ENCODE measurements around the gene IRF5.
"Not testable (repeated sequence)": the region's sequence is repeated elsewhere in the genome, so short reads cannot be mapped to it uniquely, and the experiment has no call there.

IRF5 gene

DNA sequence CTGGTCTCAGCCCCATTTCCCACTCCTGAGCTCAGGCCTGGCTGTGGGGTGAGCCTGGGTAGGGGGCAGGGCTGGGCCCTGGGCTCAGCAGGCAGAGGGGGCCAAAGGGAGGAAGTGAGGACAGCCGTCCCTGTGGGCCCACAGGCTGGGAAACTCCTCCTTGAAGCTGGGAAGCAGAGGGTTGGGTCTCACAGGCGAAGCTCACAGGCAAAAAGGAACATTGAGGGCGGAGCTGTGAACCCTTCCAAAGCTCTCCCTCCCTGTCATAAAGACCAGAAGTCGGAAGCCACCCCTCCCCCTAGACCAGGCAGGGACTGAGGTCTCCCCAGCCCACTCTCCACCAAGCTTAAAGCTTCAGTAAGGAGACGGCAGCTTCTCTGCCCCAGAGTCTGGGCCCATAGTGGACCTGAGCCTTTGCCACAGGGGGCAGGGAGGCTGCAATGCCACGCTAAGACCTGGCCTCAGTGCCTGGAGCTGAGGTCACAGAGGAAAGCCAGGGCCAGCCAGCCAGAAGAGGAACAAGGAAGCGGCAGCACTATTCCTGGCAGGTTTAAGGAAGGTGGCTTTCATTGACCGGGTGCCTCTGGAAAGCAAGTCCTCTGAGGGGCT lies 26.2 kb upstream of the IRF5 start:
- H3K4me1 ChIP-seq (ENCODE audit: insufficient read depth, low read length, poor library complexity, severe bottlenecking): no peaks in the 10 kb centered on the region
- H3K36me3 ChIP-seq (ENCODE audit: insufficient read depth, low read length): no peaks in the 10 kb centered on the region
- H3K4me3 ChIP-seq (ENCODE audit: low read length, poor library complexity, severe bottlenecking): no peak overlapping the region
- no peak for TF ChIP-seq EZH2phosphoT487 (IDR thresholded peaks at IDR 0.05; ENCODE audit: borderline replicate concordance)
- TF ChIP-seq, protein P1, sequence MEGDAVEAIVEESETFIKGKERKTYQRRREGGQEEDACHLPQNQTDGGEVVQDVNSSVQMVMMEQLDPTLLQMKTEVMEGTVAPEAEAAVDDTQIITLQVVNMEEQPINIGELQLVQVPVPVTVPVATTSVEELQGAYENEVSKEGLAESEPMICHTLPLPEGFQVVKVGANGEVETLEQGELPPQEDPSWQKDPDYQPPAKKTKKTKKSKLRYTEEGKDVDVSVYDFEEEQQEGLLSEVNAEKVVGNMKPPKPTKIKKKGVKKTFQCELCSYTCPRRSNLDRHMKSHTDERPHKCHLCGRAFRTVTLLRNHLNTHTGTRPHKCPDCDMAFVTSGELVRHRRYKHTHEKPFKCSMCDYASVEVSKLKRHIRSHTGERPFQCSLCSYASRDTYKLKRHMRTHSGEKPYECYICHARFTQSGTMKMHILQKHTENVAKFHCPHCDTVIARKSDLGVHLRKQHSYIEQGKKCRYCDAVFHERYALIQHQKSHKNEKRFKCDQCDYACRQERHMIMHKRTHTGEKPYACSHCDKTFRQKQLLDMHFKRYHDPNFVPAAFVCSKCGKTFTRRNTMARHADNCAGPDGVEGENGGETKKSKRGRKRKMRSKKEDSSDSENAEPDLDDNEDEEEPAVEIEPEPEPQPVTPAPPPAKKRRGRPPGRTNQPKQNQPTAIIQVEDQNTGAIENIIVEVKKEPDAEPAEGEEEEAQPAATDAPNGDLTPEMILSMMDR (conservative IDR thresholded peaks at IDR 0.05; ENCODE audit: low read length): no peak
- H4K20me1 ChIP-seq (ENCODE audit: insufficient read depth, low read length, poor library complexity, severe bottlenecking): no peaks in the 10 kb centered on the region
- no peaks in the 10 kb centered on the region for H3K9me2 ChIP-seq (replicated peaks; ENCODE audit: low read depth, low read length)
- H3K4me2 ChIP-seq (ENCODE audit: low read depth, low read length, poor library complexity, severe bottlenecking): no peak overlapping the region
- H3K9me3 ChIP-seq (ENCODE audit: insufficient read depth, low read depth, low read length): no peaks in the 10 kb centered on the region
- no peak overlapping the region for H2AFZ ChIP-seq (ENCODE audit: low read length)
- H3K9ac ChIP-seq (ENCODE audit: low read depth, low read length, poor library complexity, severe bottlenecking): no peak overlapping the region
- H3F3A ChIP-seq (ENCODE audit: low read depth): no peaks in the 10 kb centered on the region
- no peaks in the 10 kb centered on the region for H3K27me3 ChIP-seq (ENCODE audit: insufficient read depth, low read length, poor library complexity, severe bottlenecking)
- H3K79me2 ChIP-seq (ENCODE audit: insufficient read depth, low read length): no peaks in the 10 kb centered on the region

DNA sequence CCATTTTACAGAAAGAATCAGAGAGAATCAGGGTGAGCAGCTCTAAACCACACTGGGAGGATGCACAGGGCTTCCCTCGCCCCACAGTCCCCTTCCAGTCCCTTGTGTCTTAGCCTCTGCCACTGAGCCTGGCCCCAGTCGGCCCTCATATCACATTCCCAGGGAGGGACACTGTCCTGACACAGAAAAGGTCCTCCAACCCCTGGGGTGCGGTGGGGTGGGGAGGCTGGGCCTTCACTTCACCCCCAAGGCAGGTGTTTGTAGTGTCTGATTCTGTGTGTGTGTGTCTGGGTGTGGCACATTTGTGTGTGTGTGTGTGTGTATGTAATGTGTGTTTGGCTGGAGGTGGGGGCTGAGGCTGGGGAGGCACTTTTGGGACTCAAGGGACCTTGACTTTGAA lies 25.4 kb upstream of the IRF5 start:
- Histone ChIP-seq H3K4me2 (ENCODE audit: low read depth, low read length, poor library complexity, severe bottlenecking) (no peak overlapping the region), H3K4me1 (ENCODE audit: insufficient read depth, low read length, poor library complexity, severe bottlenecking) (no peaks in the 10 kb centered on the region), H3K4me3 (ENCODE audit: low read length, poor library complexity, severe bottlenecking) (no peak overlapping the region), H3K36me3 (ENCODE audit: insufficient read depth, low read length) (no peaks in the 10 kb centered on the region), H3K9me3 (ENCODE audit: insufficient read depth, low read depth, low read length) (no peaks in the 10 kb centered on the region), H3K9ac (ENCODE audit: low read depth, low read length, poor library complexity, severe bottlenecking) (no peak overlapping the region), H3F3A (ENCODE audit: low read depth) (no peaks in the 10 kb centered on the region), H4K20me1 (ENCODE audit: insufficient read depth, low read length, poor library complexity, severe bottlenecking) (no peaks in the 10 kb centered on the region), H3K79me2 (ENCODE audit: insufficient read depth, low read length) (no peaks in the 10 kb centered on the region), H3K9me2 (replicated peaks; ENCODE audit: low read depth, low read length) (no peaks in the 10 kb centered on the region), H2AFZ (ENCODE audit: low read length) (no peak overlapping the region), H3K27me3 (ENCODE audit: insufficient read depth, low read length, poor library complexity, severe bottlenecking) (no peaks in the 10 kb centered on the region)
- no peak for TF ChIP-seq EZH2phosphoT487 (IDR thresholded peaks at IDR 0.05; ENCODE audit: borderline replicate concordance)
- TF ChIP-seq, protein P1 (conservative IDR thresholded peaks at IDR 0.05; ENCODE audit: low read length): no peak

DNA sequence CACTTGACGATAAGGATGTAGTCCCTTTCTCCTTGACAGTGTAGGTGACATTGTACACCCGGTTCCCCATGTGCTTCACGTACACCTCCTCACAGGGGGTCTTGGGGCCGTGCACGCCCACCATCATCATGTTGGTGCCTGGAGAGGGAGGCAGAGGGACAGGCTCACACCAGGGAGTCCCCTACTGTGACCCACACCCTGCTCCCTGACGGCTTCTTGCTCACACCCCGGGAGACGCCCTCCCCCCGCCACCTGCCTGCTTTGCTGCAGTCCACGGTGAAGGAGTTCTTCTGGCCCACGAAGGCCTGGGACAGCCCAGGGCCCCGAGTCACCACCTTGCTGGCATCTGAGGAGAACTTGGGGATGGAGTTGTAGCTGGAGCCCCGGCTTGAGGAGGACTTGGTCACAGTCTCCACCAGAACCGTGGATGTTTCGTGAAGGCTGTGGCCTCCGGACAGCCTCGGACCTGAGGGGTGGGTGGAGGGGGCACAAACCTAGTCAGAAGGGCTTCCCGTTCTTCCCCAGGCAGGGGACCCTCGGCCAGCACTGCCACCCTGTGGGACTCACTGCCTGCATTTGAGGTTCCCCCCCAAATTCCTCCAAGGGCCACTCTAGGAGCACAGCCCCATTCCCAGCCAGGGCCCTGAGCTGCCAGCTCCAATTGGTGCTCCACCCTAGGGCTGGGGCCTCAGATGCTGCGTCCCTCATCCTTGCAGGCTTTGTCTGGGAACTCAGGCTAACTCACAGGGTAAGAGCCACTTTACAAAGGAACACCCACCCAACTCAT lies 24.8 kb upstream of the IRF5 start:
- not testable (repeated sequence) for H3K9me3 ChIP-seq (ENCODE audit: insufficient read depth, low read depth, low read length); H3F3A ChIP-seq (ENCODE audit: low read depth); H3K79me2 ChIP-seq (ENCODE audit: insufficient read depth, low read length); H3K9ac ChIP-seq (ENCODE audit: low read depth, low read length, poor library complexity, severe bottlenecking); H3K9me2 ChIP-seq (replicated peaks; ENCODE audit: low read depth, low read length); H3K4me2 ChIP-seq (ENCODE audit: low read depth, low read length, poor library complexity, severe bottlenecking); H4K20me1 ChIP-seq (ENCODE audit: insufficient read depth, low read length, poor library complexity, severe bottlenecking); H3K4me3 ChIP-seq (ENCODE audit: low read length, poor library complexity, severe bottlenecking); H3K27me3 ChIP-seq (ENCODE audit: insufficient read depth, low read length, poor library complexity, severe bottlenecking); H3K36me3 ChIP-seq (ENCODE audit: insufficient read depth, low read length); H3K4me1 ChIP-seq (ENCODE audit: insufficient read depth, low read length, poor library complexity, severe bottlenecking); H2AFZ ChIP-seq (ENCODE audit: low read length)
